Hematopoietic multipotent progenitor cell (in vitro differentiated cells): ENCODE data around the gene FOXI2. TPM values are rescaled to one million over a fixed set of nuclear protein-coding genes. Genes with fewer than 3 reads are reported as not detected.

Source experiments
- DNase-seq, 3 donors: peaks; one replicate each; pipeline ENCODE4 v3.0.0-alpha.2; 2011 to 2015; ENCODE audit warnings: low read depth in 2 of 3, low spot score in 2 of 3
- total RNA-seq: library from RNA; depleted of rRNA; stranded (reverse); fragments of >200 nt; gene quantifications from one replicate; pipeline ENCODE4 v1.2.3, GENCODE V29; 2012

FOXI2 gene
- 0.54 TPM for total RNA-seq

DNA sequence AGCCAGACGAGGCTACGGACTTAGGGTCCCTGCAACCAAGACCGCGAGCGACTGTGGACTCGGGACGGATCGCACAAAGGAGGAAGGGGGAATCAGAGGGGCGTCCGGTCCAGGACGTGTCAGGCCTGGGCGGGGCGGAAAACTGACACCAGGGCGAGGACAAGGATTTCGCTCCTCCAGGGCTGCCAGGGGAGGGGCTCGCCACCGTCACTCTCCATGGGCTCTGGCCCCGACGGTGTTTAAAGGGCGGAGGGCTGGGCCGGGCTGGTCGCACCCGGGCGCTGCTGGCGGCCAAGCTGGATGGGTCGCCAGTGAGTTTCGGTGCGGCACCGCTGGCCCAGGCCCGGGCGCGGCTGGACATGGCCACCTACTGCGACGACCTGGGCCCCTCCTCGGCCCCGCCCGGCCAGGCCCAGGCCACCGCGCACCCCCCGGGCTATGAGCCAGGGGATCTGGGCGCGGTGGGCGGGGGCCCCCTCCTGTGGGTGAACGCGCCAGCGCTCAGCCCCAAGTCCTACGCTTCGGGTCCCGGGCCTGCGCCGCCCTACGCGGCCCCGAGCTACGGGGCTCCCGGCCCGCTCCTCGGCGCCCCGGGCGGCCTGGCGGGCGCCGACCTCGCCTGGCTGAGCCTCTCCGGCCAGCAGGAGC lies at the start of gene FOXI2:
TSS of gene FOXI2 (plus strand) at position 271 of the 648 bp plus-strand sequence. CDS start at position 360, 89 bp downstream.
- peak in 1 of 3 donors; percentile 18 for DNase-seq

DNA sequence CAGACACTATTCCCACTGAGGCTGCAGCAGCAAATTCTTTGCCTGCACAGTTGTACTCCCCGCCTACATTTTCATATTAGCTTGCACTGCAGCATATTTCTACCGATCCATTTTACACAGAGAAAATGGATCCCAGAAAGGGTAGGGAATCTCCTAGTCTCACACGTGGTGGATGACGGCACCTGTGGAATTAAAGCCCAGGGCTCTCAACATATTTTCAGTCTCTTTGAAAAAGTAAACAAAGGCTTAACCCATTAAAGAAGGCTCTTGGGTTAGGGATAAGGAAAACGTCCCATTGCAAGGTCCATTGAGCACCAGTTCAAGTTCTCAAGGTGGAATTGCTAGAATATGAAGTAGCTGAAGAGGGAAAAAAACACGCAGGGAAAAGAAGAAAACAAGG lies 49.4 kb upstream of the FOXI2 start:
- DNase-seq: no peak

GRCh38 chr10:127690176-127690835 lies 46.7 kb upstream of the FOXI2 start:
- DNase-seq: no peak

- peak in 2 of 3 donors; percentile 5 to 27 for DNase-seq
Observed at GRCh38 chr10:127694580-127695193, 42.3 kb upstream of the FOXI2 start.

DNA sequence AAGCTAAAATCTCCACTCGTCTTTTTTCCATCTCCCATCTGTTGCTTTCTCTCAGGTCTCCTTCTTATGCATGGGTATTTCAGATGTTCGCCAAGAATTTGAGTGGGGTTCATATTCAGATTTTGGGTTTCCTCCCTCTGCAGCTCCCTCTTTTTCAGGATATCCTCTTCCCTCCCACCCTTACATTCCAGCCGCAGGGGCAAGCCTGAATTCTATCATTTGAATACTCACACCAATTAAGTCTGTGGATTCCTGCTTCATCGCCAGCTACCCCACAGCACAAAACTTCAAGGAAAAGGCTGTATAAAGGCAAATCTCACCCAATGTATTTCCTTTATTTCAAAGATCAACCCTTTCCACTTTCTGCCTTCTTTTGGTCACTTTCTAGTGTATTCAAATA lies 41.6 kb upstream of the FOXI2 start:
- DNase-seq: no peak

DNA sequence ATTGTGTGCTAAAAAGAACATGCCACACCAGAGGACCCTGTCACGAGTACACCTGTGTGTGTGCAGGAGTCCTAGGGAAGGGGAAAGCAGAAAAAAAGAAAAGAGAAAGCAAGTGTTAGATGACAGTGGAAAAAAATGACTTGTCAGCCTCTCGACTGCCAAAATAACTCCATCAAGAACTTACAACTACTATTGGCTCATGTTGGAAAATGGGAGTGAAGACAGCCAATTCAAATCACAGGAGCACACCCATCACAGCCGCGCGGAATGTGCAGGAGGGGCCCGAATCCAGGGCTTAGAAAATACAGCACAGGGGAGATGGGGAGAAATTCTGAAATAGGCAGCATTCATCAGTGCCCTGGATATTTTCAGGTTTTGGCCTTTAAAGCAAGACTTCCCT lies 38.1 kb upstream of the FOXI2 start:
- DNase-seq: no peak

- DNase-seq: no peak
Observed at GRCh38 chr10:127699311-127699710, 37.7 kb upstream of the FOXI2 start.

- no peak for DNase-seq
Observed at GRCh38 chr10:127702271-127702670, 34.7 kb upstream of the FOXI2 start.

DNA sequence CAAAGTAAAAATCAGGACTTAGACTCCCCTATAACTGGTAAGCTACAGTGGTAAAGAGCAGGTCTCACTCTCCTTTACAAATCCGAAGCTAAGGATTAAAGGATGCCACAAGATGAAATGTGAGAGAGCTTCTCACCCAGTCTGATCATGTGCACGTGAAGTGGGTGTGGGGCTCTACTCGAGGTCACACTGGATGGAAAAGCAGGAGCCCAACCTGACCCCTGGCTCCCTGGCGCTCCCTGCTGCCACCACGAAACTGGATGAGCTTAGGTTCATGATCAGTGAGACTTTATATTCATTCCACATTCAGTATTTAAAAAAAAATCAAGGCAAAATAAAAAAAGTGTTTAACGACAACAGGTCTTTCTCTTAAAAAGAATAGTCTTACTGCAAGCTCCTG lies 21.7 kb upstream of the FOXI2 start:
- no peak for DNase-seq

DNA sequence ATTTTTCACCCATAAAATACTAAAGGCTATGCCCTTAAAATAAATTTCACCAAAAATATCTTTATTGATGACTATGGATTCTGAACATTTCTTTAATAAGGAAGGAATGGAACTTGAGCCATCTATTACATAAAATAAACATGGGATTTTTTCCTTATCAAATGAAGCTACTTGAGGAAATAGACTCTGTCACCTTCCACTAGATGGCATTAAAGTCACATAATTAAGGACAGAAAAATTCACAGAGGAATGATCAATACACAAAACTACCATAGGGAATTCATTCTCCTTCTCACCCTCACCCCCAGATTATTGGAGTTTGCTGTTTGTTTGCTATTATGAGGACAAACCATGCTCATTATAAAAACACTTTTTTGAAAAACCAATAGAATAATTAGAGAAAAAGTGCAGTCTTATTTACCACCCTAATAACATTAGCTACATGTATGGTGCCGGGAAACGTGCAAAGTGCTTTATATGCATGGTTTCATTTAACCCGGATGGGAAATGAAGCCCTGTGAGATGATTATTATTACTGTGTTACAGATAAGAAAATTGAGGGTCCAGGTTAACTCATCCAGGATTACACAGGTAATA lies 21.1 kb upstream of the FOXI2 start:
- DNase-seq: peak in 2 of 3 donors; percentile 19 to 62

GRCh38 chr10:127720142-127720541 lies 16.8 kb upstream of the FOXI2 start:
- DNase-seq: no peak

DNA sequence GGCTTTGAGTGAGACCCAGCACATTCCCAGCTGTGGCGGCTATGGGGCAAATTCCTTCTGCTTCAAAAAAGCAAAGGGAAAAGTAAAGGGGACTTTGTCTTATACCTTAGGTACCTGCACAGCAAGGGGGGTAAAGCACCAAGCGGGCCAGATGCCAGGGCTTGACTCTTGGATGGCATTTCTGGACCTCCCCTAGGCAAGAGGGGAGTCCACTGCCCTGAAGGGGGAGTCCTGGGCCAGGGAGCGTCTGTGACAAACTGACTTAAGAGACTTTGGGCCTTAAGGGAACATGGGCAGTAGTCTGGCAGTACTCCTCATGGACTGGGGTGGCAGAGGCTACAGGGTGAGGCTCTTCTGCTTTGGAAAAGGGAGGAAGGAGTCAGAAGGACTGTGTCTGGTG lies 16.1 kb upstream of the FOXI2 start:
- DNase-seq: no peak

- no peak for DNase-seq
Observed at GRCh38 chr10:127734753-127735152, 2.2 kb upstream of the FOXI2 start.

- no peak for DNase-seq
Observed at GRCh38 chr10:127735156-127735555, 1.8 kb upstream of the FOXI2 start.

DNA sequence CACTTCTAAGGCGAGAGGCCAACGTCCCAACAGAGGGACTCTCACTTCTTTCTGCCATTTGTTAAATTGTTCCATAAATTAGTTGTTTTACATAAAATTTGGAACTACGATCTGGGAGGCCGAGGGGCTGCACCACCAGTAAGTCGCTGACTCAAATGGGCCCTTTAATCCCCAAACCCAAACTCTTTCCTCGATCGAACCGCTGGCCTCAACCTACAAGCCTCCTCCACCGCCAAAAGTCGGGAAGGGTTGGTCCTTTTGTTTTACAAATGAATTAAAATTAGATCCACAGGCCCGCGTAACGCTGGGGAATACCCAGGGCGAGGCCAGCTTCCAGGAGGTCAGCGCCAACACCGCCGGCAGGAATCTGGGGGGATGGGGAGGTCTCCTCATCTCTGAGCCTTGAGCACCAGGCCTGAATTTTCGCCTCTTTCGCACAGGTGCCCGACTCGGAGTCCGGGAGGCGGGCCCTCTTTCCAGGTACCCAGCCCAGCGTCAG lies 1.2 kb upstream of the FOXI2 start:
- DNase-seq: no peak

DNA sequence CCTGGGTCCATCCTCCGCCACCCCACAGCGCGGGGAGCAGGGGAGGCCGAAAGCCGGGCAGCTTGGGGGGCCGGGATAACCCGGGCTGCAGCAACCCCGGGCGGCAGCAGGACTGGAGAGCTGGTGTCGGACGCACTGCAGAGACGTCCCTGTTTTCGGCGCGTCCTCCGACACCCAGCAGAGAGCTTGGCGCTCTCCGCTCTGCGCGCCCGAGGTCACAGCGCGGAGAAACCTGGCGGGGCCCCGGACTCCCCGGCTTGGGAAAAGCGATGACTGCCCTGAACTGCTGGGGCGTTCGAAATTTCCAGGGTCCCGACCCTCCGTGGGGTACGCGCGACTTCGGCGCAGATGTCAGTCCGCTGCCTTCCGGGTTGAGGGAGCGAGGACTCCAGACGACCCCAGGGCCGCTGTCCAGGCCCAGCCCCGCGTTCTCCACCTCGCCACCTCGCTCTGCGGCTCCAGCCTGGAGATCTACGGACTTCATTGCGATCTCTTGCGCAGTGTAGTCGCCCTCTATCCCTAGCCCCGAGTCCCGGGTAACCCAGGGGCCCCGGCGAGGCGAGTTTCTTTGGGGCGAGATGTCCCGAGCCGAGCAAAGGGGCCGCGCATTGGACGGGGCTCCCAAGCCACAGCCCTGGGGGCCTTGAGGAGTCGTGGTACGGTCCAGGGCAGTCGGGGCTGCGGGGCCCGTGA lies 617 bp upstream of the FOXI2 start:
- DNase-seq: peak in 2 of 3 donors; percentile 17 to 37

GRCh38 chr10:127737563-127738511 lies 852 bp downstream of the FOXI2 start:
- DNase-seq: peak in 2 of 3 donors; percentile 70 to 87

DNA sequence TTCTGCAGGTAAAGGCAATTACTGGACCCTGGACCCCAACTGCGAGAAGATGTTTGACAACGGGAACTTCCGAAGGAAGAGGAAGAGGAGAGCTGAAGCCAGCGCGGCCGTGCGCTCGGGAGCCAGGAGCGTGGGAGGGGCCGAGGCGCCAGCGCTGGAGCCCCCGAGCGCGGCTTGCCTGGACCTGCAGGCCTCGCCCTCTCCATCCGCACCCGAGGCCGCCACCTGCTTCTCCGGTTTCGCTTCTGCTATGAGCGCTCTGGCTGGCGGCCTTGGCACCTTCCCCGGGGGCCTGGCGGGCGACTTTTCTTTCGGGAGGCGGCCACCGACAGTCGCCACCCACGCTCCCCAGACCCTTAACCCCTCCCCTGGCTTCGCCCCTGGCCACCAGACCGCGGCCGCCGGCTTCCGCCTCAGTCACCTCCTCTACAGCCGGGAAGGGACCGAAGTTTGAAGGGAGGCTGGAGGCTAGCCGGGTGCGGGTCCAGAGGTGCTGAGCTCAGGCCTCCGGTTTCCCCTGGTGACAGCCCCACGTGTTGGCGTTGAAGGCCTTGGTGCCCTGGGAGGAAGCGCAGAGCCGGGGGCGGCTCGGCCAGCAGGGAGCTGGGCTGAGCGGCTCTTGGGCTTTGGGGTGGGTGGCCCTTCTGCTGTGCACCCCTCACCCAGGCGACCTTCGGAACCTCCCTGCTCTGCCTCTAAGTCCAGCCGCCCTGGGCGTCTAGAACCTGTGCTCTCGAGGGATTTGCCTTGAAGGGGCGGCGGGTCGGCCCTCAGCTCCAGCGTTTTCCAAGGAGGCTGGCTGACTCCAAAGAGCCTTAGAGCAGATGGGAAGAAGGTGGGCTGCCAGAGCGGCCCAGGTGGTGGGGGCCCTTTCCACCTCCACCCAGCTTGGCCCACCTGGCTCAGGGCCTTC lies 1.8 kb downstream of the FOXI2 start:
- no peak for DNase-seq

- no peak for DNase-seq
Observed at GRCh38 chr10:127739908-127740307, 2.9 kb downstream of the FOXI2 start.
